Measurements from ENCODE around the gene HHIPL2. TPM values are rescaled to one million over a fixed set of nuclear protein-coding genes. Genes with fewer than 3 reads are reported as not detected.

The HHIPL2 gene
- total RNA-seq, 2 experiments from 2014 or later, result 0.14 to 0.37 TPM

DNA sequence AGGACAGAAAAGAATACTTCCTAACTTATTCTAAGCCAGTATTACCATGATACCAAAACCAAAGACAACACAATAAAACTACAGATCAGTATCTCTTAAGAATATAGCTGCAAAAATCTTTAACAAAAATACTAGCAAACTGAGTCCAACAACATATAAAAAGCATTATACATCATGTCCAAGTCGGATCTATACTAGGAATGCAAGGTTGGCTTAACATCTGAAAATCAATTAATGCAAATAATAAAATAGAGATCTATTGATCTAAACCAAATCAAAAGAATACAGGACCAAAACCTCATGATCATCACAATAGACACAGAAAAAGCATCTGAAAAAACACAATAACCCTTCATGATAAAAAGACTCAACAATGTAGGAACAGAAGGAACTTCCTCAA is 22.9 kb upstream of the HHIPL2 start:
- H3K4me1 Mint-ChIP-seq, result peaks cover 4% of the 10 kb centered on the region
- ATAC-seq (no peak), DNase-seq (no peak)
- peaks cover 60% of the 10 kb centered on the region for H3K36me3 Mint-ChIP-seq (ENCODE audit: low read depth)
- no peaks in the 10 kb centered on the region for H3K27me3 Mint-ChIP-seq
- ChIA-PET POLR2A (no interaction called here), CTCF (interaction anchor here (0.7 to 0.8 kb wide), 2 partner anchors 63 to 1275 kb away, joined by 3 read pairs; no protein-coding TSS in a partner anchor)
- intact Hi-C loops (cut with DNase I, micrococcal nuclease), result no loop called here
- H3K4me3 Mint-ChIP-seq, result no peak overlapping the region
- H3K9me3 Mint-ChIP-seq (ENCODE audit: low read depth), result no peaks in the 10 kb centered on the region
- no peak overlapping the region for H3K27ac Mint-ChIP-seq

DNA sequence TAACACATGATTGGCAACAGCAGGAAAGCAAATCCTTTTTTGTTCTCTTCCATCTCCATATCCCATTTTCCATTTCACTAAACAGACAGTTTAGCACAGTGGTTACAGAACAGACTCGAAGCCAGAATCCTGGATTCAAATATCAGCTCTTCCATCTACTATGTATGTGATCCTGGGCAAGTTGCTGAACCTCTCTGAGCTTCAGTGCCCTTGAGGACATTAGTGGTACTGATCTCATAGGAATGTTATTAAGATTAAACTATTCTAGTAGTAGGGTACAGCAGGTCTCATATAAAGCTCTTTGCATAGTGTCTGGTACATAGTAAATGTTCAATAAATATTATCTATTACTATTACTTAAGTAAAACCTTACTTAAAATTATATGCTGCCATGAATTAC is 13.8 kb upstream of the HHIPL2 start:
- POLR2A ChIA-PET, result no interaction called here
- H3K9me3 Mint-ChIP-seq (ENCODE audit: low read depth), result no peaks in the 10 kb centered on the region
- H3K36me3 Mint-ChIP-seq (ENCODE audit: low read depth), result peaks cover 23% of the 10 kb centered on the region
- no peak overlapping the region for H3K4me3 Mint-ChIP-seq
- DNase-seq, result no peak
- no peaks in the 10 kb centered on the region for H3K27me3 Mint-ChIP-seq
- intact Hi-C loops (cut with DNase I, micrococcal nuclease), result no loop called here
- CTCF ChIA-PET, result interaction anchor here (0.6 to 1.1 kb wide), 3 partner anchors 73 to 1693 kb away, joined by 3 to 4 read pairs (median 3); no protein-coding TSS in a partner anchor
- H3K4me1 Mint-ChIP-seq, result no peaks in the 10 kb centered on the region
- no peak for ATAC-seq
- H3K27ac Mint-ChIP-seq, result no peak overlapping the region

- H3K27me3 Mint-ChIP-seq, result no peaks in the 10 kb centered on the region
- intact Hi-C loops (cut with DNase I, micrococcal nuclease), result no loop called here
- ChIA-PET POLR2A (no interaction called here), CTCF (no interaction called here)
- H3K4me3 Mint-ChIP-seq, result no peak overlapping the region
- ATAC-seq (no peak), DNase-seq (no peak)
- no peaks in the 10 kb centered on the region for H3K4me1 Mint-ChIP-seq
- no peak overlapping the region for H3K27ac Mint-ChIP-seq
- H3K9me3 Mint-ChIP-seq (ENCODE audit: low read depth), result no peaks in the 10 kb centered on the region
- peaks cover 21% of the 10 kb centered on the region for H3K36me3 Mint-ChIP-seq (ENCODE audit: low read depth)
Measured at GRCh38 chr1:222557574-222557973, 9.7 kb upstream of the HHIPL2 start.

DNA sequence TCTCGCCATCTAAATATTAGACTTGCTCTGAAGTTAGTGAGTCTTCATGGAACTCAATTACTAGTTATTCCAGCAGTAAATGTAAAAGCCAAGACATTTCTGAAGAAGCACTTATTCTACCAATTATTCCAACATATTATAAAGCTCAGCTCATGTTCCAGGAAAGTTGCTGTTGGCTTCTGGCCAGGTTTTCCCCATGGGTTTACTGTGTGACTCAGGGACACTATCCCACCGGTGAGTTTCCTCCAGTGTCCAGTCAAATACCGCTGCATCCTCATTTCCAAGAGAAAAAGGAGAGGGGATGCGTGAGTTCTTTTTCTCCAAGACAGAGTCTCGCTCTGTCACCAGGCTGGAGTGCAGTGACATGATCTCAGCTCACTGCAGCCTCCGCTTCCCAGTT is 9.2 kb upstream of the HHIPL2 start:
- H3K9me3 Mint-ChIP-seq (ENCODE audit: low read depth), result no peaks in the 10 kb centered on the region
- intact Hi-C loops (cut with DNase I, micrococcal nuclease), result no loop called here
- no peak for DNase-seq
- no peaks in the 10 kb centered on the region for H3K27me3 Mint-ChIP-seq
- H3K27ac Mint-ChIP-seq, result no peak overlapping the region
- peaks cover 20% of the 10 kb centered on the region for H3K36me3 Mint-ChIP-seq (ENCODE audit: low read depth)
- no peaks in the 10 kb centered on the region for H3K4me1 Mint-ChIP-seq
- POLR2A ChIA-PET, result no interaction called here
- H3K4me3 Mint-ChIP-seq, result no peak overlapping the region
- CTCF ChIA-PET, result interaction anchor here (1.1 kb wide), 1 partner anchor 77 kb away, joined by 3 read pairs; no protein-coding TSS in a partner anchor
- ATAC-seq, result no peak

DNA sequence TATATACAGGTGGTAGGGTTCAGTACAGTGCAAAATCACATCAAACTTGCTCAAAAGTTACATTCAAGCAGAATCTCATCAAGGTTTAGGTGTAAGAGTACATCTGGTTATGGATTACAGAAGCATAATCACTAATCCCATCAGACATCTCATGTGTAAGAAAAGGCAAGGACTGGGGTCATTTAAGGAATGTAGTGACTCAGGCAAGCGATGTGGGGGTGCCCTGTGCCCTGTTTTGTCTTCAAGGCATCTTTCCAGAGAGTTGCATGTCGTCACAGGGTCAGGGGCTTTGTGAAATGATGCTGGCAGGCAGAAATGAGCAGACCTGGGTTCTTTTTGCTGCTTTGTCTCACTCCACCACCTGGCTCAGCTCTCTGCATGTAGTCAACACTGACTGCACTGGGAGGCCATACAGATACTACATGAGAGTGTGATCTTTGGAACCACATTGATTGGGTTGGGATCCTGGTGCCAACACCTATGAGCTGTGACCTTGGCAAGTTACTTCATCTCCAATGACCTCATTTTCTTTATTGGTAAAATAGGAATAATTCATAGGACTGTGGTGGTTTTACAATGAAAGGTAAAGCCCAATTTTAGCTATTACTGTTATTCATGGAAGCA is 8.2 kb upstream of the HHIPL2 start:
- Mint-ChIP-seq H3K27me3 (no peaks in the 10 kb centered on the region), H3K27ac (no peak overlapping the region), H3K36me3 (ENCODE audit: low read depth) (peaks cover 18% of the 10 kb centered on the region), H3K4me3 (no peak overlapping the region), H3K4me1 (no peaks in the 10 kb centered on the region), H3K9me3 (ENCODE audit: low read depth) (no peaks in the 10 kb centered on the region)
- intact Hi-C loops (cut with DNase I, micrococcal nuclease), result no loop called here
- CTCF ChIA-PET, result interaction anchor here (0.5 to 1.1 kb wide), 2 partner anchors 79 to 574 kb away, joined by 3 to 4 read pairs; no protein-coding TSS in a partner anchor
- POLR2A ChIA-PET, result no interaction called here
- DNase-seq (no peak), ATAC-seq (no peak)

DNA sequence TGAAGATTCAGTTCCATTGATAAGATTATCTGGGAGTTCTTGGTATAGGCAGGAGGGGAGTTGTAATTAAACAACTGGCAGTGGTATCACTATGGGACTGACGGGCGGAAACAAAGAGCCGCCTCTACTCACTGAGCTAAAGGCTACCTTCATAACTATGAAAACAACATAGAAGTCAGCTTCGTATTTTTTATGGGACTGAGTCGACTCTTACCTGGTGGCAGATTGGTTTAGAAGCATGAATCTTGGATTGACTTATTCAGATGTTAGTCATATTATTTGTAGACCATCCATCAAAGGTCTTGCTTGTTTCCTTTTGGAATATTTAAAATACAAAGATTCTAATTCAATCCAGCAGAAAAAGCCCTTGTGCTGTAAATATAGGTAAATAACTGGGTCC is 6.3 kb upstream of the HHIPL2 start:
- Mint-ChIP-seq H3K27me3 (no peaks in the 10 kb centered on the region), H3K27ac (no peak overlapping the region), H3K9me3 (ENCODE audit: low read depth) (no peaks in the 10 kb centered on the region), H3K36me3 (ENCODE audit: low read depth) (peaks cover 8% of the 10 kb centered on the region), H3K4me3 (no peak overlapping the region), H3K4me1 (no peaks in the 10 kb centered on the region)
- ATAC-seq (no peak), DNase-seq (no peak)
- POLR2A ChIA-PET, result no interaction called here
- intact Hi-C loops (cut with DNase I, micrococcal nuclease), result no loop called here
- CTCF ChIA-PET, result interaction anchor here (1.0 kb wide), 1 partner anchor 239 kb away, joined by 4 read pairs; no protein-coding TSS in a partner anchor

DNA sequence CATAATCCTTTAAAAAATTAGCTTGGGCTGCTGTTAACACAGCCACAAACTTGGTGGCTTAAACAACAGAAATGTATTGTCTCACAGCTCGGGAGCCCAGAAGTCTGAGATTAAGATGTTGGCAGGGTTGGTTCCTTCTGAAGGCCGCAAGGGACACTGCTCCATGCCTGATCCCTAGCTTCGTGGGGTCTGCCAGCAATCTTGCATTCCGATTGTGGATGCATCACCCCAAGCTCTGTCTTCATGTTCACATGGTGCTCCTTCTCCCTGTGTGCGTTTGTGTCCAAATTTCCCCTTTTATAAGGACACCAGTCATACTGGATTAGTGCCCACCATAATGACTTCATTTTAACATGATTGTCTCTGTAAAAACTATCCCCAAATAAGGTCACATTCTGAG is 5.0 kb upstream of the HHIPL2 start:
- ATAC-seq, result no peak
- H3K4me3 Mint-ChIP-seq, result no peak overlapping the region
- H3K27ac Mint-ChIP-seq, result no peak overlapping the region
- DNase-seq, result no peak
- intact Hi-C loops (cut with DNase I, micrococcal nuclease), result no loop called here
- ChIA-PET POLR2A (no interaction called here), CTCF (interaction anchor here (0.7 kb wide), 1 partner anchor 88 kb away, joined by 3 read pairs; no protein-coding TSS in a partner anchor)
- H3K9me3 Mint-ChIP-seq (ENCODE audit: low read depth), result no peaks in the 10 kb centered on the region
- H3K27me3 Mint-ChIP-seq, result no peaks in the 10 kb centered on the region
- peaks cover 6% of the 10 kb centered on the region for H3K36me3 Mint-ChIP-seq (ENCODE audit: low read depth)
- H3K4me1 Mint-ChIP-seq, result no peaks in the 10 kb centered on the region

DNA sequence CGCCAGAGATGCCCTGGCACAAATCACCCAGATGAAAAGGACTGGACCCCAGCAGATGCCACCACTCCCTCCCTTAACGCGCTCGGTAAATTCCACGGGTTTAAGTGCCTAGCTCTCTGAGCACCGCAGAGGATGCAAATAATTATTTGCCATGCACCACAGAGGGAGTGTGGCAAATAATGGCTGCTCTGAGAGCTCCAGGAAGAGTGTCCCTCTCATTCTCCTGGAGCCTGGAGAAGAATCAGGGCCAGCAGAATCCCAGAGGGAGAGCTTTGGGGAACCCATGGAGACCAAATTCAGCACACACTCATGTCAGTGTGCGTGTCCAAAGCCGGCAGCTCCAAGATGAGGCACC is 667 bp downstream of the HHIPL2 start:
- ChIA-PET CTCF (no interaction called here), POLR2A (no interaction called here)
- DNase-seq (no peak), ATAC-seq (no peak)
- Mint-ChIP-seq H3K4me3 (no peak overlapping the region), H3K27me3 (peaks cover 18% of the 10 kb centered on the region), H3K4me1 (no peaks in the 10 kb centered on the region), H3K36me3 (ENCODE audit: low read depth) (no peaks in the 10 kb centered on the region), H3K9me3 (ENCODE audit: low read depth) (no peaks in the 10 kb centered on the region), H3K27ac (no peak overlapping the region)
- intact Hi-C loops (cut with DNase I, micrococcal nuclease), result no loop called here

GRCh38 chr1:222546548-222547259 is 1.2 kb downstream of the HHIPL2 start:
- DNase-seq, result no peak
- Mint-ChIP-seq H3K4me1 (no peaks in the 10 kb centered on the region), H3K27ac (no peak overlapping the region), H3K4me3 (no peak overlapping the region), H3K9me3 (ENCODE audit: low read depth) (no peaks in the 10 kb centered on the region), H3K27me3 (peaks cover 18% of the 10 kb centered on the region), H3K36me3 (ENCODE audit: low read depth) (no peaks in the 10 kb centered on the region)
- no peak for ATAC-seq
- intact Hi-C loops (cut with DNase I, micrococcal nuclease), result no loop called here
- ChIA-PET POLR2A (no interaction called here), CTCF (interaction anchor here (0.6 kb wide), 3 partner anchors 8 to 557 kb away, joined by 3 to 4 read pairs (median 4); no protein-coding TSS in a partner anchor)

DNA sequence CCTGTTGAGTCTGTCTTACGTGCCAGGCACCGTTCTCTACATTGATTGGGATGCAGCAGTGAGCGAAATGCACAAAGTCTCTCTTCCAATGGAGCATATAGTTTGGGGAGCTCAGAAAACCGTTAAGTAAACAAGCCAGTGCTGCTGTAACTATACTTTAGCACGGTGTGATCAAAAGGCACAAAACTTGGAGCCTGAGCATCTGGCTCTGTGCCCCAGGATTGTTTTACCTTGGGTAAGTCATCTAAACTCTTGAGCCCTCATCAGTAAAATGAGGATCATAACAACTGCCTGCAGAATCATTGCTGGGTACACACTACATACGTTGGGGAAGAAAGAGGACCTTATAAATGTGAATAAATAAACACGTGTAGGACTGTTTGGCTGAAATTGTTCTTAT is 1.8 kb downstream of the HHIPL2 start:
- Mint-ChIP-seq H3K4me3 (no peak overlapping the region), H3K9me3 (ENCODE audit: low read depth) (no peaks in the 10 kb centered on the region), H3K36me3 (ENCODE audit: low read depth) (no peaks in the 10 kb centered on the region), H3K27me3 (peaks cover 18% of the 10 kb centered on the region), H3K27ac (no peak overlapping the region), H3K4me1 (no peaks in the 10 kb centered on the region)
- CTCF ChIA-PET, result interaction anchor here (0.5 to 0.6 kb wide), 3 partner anchors 94 to 557 kb away, joined by 3 to 4 read pairs (median 3); no protein-coding TSS in a partner anchor
- POLR2A ChIA-PET, result no interaction called here
- DNase-seq (no peak), ATAC-seq (no peak)
- intact Hi-C loops (cut with DNase I, micrococcal nuclease), result no loop called here

- intact Hi-C loops (cut with DNase I, micrococcal nuclease), result no loop called here
- no peak for ATAC-seq
- no peaks in the 10 kb centered on the region for H3K4me1 Mint-ChIP-seq
- H3K27ac Mint-ChIP-seq, result no peak overlapping the region
- ChIA-PET POLR2A (no interaction called here), CTCF (interaction anchor here (1.0 kb wide), 1 partner anchor 29 kb away, joined by 3 read pairs; no protein-coding TSS in a partner anchor)
- H3K4me3 Mint-ChIP-seq, result no peak overlapping the region
- H3K27me3 Mint-ChIP-seq, result peaks cover 18% of the 10 kb centered on the region
- H3K9me3 Mint-ChIP-seq (ENCODE audit: low read depth), result no peaks in the 10 kb centered on the region
- DNase-seq, result no peak
- no peaks in the 10 kb centered on the region for H3K36me3 Mint-ChIP-seq (ENCODE audit: low read depth)
Measured at GRCh38 chr1:222543817-222544216, 4.1 kb downstream of the HHIPL2 start.

DNA sequence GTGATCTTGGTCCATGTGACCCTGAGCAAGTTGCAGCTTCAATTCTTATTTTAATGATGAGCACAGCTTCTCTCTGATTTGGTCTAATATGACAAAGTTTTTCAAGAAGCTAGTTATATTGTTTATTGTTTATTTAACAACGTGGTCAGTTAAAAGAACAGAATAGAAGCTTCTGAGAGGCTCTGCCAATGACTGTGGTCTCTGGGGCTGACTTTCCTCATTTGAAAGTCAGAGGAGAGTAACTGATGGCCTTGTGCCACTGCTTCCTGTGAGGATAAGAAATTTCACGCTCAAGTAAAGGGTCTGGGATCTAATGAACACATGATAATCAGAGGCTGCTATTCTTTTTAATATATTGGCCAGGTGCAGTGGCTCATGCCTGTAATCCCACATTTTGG is 7.3 kb downstream of the HHIPL2 start:
- ChIA-PET CTCF (no interaction called here), POLR2A (no interaction called here)
- peaks cover 13% of the 10 kb centered on the region for H3K27me3 Mint-ChIP-seq
- ATAC-seq, result no peak
- no peaks in the 10 kb centered on the region for H3K4me1 Mint-ChIP-seq
- intact Hi-C loops (cut with DNase I, micrococcal nuclease), result no loop called here
- no peaks in the 10 kb centered on the region for H3K36me3 Mint-ChIP-seq (ENCODE audit: low read depth)
- no peak for DNase-seq
- no peak overlapping the region for H3K27ac Mint-ChIP-seq
- H3K4me3 Mint-ChIP-seq, result no peak overlapping the region
- H3K9me3 Mint-ChIP-seq (ENCODE audit: low read depth), result no peaks in the 10 kb centered on the region
